NK-92 treated with Interleukin-12 subunit alpha and Interleukin-12 subunit beta, amount 100 ng/mL, for 24 hours (cell line): Measurements from ENCODE around the gene RBM19.

Experiments
- DNase-seq: peaks from one replicate; lab custom pipeline; 2025; lab: John Stamatoyannopoulos, UW

Gene RBM19

DNA sequence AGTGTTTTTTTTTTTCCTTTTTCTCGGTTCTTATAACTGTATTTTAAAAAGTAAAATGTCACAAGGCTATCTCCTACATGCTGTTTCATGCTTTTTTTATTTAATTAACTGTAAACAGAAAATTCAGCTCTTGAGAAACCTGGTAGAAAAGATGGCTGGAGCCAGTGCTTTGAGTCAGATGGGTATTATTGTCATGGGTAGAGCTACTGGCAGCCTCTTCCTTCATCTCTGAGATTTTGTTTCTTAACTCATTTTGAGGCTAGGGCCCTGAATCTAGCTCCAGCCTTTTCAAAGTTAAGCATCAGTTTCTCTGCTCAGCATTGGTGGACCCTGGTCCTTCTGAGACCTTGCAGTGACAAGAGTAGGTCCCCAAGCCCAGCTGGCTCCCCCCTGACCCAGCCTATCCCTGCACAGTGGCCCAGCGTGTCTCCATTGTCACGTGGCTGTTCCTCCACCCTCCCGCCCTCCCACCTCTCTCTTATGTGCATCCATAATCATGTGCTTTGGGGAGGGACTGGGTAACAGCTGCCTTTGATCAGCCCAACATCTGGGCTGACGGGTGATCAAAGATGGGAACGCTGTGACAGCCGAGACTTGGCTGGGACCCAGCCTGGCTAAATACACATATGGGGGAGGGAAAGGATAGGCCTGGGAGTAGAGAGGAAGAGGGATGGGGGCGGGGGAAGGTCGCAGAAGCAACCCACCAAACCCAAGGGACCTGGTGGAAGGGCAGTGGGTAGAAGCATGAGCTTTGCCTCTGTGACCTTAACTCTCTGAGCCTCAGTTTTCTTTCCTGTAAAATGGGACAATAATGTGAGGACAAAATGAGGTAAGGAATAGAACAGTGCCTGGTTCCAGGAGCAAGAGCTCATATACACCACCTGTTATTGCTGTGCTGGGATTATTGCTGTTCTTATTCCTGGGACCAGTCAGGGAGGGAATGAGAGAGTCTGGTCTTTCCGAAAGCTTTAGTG is 24.4 kb upstream of the RBM19 start:
- no peak for DNase-seq

DNA sequence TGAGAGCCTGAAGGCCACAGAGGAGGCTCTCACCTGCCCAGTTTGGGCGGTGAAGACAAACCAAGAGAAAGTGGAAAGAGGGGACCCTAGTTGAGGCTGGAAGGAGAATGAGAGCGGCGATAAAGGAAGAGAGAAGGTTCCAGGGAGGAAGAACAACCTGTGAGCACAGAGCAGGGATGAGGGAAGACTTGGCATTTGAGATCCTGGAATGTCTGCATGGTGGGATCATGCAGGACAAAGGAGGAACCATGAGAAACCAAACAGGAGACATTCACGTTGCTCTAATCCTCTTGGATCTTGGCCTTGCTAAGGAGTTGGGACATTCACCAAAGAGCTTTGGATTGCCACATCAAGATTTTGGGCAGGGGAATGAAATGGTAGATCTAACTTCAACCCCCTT is 22.9 kb upstream of the RBM19 start:
- DNase-seq: no peak

DNA sequence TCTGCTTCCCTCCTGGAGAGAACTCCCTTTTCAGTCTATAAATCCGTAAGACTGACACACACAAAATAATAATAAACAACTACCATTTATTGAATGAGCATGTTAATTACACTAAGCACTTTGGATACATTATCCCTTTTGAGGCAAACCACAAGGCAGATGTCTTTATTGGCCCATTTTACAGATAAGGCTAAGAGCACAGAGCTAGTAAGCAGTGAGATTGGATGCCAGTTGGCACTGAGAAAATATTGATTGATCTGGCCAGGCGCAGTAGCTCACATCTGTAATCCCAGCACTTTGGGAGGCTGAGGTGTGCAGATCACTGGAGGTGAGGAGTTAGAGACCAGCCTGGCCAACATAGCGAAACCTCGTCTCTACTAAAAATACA is 21.9 kb upstream of the RBM19 start:
- DNase-seq: no peak

DNA sequence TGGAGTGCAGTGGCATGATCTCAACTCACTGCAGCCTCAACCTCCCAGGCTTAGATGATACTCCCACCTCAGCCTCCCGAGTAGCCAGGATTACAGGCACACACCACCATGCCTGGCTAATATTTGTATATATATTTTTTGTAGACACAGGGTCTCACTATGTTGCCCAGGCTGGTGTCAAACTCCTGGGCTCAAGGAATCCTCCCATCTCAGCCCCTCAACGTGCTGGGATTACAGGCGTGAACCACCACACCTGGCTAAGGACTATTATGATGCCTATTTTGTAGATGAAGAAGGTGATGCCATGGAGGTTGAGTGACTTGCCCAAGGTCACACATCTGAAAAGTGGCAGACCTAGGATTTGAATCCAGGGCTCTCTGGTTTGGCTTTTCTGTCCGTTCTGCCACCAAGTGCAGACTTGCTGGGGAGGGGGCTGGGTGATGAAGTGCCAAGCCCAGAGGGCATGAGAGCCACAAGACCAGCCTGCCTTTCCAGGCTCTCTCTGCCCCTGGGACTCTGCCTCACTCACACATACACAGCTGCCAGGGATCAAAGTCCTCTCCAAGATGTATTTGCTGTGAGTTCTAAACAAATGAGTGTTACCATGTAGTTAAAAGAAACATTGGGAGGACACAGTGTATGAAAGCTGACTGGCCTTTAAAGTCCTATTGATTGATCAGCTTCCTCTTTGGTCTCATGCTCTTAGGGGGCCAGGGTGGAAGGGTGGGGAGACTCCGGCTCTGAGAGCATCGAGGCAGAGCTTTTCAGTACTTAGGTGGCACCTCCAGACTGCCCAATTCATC is 21.3 kb upstream of the RBM19 start:
- DNase-seq: no peak

DNA sequence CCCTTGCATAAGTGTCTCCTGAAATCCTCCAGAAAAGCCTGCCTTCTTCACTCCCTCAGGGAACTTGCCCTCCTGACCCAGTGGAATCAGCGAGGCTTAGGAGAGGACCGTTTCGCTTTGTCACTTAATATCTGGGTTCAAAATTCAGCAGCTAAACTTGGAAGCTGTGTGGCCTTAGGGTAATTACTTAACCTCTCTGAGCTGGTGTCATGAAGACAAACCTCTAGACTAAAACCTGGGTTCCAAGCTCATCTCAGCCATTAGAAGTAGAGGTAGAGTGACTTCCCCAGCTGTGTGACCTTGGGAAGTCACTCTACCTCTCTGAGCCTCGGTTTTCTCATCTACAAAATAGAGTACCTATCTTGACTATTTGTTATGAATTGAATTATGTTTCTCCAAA is 18.3 kb upstream of the RBM19 start:
- no peak for DNase-seq

DNA sequence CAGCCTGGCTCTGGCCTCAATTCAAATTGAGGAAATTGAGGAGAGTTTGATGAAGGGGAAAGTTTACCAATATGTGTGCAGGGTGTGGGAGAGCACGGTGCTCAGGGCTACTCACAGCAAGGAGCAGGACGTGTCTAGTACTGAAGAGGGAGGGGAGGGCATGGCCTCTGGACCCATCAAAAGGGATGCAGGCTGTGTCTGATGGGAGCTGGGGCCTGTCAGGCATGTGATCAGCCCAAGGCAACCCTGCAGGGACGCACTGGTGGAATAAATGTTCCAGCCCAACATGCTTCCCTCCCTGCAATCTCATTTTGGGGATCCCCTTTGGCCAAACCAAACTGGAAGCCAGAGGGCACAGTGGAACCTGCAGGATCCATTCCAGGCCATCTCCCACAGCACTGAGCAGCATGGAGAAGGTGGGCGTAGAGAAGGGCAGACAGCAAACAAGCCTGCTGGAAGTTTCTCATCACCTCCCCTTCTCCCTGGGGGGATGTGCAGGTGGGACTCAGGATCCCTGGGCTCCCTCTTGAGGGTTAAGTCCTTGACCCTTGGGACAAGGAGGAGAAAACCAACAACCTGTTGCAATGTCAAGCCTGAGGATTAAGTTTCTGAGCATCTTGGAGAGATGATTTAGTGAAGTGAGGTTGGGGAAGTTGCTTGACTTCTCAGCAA is 17.8 kb upstream of the RBM19 start:
- DNase-seq: no peak

DNA sequence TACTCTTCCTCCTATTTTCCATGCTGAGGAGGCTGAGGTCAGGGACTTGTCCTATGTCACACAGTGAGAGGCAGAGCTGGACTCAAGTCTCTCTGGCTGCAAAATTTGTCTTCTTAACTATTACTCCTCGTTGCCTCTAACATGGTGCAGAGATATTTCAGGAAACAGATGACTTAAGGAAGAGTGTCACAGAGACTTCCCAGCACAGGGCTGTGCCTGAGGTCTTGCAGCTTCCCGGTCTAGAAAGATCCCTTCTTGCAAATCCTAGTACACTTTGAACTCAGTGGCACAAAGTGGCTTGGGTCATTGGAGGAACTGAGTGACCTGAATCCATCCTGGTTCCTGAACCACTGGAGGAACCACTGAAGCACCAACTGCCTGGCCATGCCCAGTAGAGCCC is 17.1 kb upstream of the RBM19 start:
- no peak for DNase-seq

DNA sequence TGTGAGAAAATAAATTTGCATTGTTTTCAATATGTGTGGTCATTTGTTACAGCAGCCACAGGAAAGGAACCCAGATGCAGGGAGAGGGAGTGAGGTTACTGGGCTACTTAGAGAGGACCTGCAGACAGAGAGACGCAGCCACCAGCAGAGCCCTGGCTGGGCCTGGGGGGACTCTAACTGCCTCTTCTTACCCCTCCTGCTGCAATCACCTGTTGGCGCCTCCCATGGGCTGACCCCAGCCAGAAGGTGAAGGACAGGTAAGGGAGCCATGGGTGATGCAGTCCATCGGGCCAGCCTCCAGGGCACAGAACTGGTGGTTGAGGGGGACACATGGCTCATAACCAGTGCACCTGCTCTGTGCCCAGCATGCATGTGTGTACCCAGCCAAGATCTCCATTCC is 15.8 kb upstream of the RBM19 start:
- no peak for DNase-seq

DNA sequence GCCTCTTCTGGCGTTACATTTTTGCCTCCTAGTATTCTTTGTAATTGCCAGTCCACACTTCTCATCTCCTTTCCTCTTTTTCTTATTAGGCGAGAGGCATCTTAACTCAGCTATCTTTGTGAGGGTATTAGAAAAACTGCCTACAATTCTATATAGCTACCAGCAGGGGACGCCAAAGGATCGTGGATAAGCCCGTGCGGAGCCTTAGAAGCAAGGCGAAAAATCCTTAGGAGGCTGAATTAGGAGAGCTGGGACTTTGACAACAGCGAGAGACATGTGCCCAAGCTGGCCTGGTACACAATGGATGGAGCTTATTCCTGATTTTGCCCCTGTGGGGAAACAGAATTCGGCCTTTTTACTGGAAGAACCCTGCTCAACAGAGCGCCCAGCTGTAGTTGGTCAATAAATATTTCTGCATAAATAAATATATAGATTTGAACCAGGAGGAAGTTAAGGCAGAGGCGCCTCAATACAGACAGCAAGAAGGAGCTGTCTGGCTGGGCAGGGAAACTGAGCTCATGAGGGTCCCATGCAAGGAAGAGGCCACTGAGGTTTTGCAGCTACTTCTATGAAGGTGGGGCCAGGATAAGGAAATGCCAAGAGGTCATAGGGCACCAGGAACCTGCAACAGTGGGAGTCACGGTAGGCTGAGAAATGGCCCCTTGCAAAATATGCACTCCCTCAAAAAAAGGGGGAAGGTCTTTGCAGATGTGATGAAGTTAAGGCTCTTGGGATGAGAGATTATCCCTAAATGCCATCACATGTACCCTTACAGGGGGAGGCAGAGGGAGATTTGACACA is 14.6 kb upstream of the RBM19 start:
- DNase-seq: no peak

DNA sequence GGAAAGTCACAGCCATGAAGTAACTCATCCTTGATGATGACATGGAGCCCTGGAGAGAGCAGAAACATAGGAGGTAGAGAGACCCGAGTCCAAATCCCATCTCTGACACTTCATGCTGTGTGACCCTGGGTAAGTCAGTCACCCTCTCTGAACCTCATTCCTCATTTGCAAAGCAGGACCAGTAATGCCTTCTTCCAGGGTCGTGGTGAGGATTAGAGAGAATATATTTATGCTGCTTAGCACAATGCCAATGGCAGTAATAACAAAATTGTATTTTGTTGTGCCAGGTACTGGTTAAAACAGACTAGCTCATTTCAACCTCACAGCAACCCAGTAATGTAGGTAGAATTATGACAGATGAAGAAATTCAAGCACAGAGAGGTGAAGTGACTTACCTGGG is 13.9 kb upstream of the RBM19 start:
- no peak for DNase-seq

DNA sequence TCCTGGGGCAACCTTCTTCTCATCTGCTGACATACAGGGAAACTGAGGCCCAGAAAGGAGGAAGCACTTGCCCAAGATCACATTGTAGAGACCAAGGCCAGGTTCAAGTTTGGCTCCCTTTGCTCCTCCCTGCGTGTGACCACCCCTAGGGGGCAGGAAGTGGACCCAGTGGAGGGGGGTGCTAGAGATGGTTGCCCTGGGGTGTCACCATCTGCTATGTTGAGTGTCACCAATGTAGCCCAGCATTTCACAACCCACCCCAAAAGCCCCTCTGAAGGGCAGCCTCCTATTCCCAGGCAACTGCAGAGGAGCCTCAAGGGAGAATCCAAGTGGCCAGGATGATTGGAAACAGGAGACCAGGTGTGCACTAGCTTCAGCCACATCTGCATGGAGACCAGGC is 12.0 kb upstream of the RBM19 start:
- no peak for DNase-seq

DNA sequence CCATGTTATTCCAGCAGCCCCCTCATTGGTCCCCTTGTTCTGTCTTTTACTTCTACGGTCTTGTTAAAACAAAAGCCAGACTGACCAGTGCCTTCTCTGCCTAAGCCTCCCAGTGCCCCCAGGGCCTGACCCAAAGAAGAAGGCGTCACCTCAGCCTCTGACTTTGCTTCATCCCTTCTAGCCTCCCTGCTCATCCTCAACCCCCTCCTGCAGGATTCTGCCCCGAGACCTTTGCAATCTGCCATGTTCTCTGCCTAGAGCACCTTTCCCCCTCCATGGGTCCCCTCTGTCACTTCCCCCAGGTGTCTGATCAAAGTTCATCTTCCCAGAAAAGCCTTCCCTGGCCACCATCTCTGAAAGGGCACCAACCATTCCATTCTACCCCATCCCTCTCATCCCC is 7.9 kb upstream of the RBM19 start:
- DNase-seq: no peak

DNA sequence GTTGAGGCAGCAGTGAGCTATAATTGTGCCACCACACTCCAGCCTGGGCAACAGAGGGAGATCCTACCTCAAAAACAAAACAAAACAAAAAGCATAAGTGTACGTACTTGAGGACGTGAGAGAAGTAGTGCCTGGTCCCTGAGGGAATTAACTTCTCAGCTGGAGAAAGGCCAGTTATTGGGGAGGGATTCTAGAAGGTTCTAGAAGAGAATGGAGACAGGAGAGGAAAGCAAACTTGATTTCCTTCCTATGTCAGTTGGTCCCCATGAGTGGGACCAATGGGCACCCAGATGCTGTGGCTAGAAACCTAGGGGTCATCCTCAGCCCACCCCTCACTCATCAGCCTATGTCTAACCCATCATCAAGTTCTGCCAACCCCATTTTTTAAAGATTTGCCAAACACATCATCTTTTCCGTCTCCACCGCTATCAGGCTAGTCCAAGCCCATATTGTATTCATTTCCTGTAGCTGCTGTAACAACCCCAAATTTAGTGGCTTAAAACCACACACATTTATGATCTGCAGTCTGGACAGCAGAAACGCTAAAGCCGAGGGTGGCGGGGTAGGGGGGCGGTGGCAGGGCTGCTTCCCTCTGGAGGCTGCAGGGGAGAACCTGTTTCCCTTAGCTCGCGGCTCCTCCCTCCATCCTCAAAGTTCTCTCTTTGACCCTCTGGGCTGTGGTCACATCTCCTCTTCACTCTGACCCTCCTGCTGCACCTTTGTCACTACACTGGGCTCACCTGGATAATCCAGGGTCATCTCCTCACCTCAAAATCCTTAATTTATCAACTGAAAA is 7.2 kb upstream of the RBM19 start:
- no peak for DNase-seq

DNA sequence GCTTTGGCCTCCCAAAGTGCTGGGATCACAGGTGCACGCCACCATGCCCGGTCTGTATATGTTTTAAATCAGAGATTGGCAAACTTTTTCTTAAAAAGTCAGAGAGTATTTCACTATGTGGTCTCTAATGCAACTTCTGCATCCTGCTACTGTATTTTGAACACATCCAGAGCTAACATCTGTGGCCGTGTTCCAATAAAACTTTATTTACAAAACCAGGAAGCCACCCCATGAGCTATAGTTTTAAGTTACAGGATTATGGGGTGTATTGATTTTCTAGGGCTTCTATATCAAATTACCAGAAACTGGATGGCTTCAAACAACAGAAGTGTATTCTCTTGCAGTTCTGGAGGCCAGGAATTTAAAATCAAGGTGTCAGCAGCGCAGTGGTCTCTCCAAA is 5.3 kb upstream of the RBM19 start:
- no peak for DNase-seq

DNA sequence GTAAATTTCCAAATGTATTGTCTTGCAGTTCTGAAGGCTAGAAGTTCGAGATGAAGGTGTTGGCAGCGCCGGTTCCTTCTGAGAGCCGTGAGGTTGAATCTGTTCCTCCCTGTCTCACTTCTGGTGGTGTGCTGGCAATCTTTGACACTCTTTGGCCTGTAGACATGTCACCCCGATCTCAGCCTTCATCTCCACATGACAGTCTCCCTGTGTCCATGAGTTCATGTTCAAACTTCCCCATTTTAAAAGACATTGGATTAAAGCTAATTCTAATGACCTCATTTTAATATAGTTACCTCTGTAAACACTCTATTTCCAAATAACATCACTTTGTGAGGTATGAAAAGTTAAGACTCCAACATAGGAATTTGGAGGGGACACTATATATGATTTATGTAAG is 4.1 kb upstream of the RBM19 start:
- no peak for DNase-seq

DNA sequence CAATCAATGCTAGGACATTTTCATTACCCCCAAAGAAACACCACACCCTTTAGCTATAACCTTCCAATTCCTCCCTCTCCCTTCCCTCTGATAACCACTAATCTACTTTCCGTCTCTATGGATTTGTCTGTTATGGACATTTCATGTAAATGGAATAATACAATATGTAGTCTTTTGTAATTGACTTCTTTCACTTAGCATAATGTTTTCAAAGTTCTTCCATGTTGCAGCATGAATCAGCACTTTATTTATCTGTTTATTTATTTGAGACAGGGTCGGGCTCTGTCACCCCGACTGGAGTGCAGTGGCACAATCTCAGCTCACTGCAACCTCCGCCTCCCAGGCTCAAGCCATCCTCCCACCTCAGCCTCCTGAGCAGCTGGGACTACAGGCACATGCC is 1.2 kb upstream of the RBM19 start:
- no peak for DNase-seq

DNA sequence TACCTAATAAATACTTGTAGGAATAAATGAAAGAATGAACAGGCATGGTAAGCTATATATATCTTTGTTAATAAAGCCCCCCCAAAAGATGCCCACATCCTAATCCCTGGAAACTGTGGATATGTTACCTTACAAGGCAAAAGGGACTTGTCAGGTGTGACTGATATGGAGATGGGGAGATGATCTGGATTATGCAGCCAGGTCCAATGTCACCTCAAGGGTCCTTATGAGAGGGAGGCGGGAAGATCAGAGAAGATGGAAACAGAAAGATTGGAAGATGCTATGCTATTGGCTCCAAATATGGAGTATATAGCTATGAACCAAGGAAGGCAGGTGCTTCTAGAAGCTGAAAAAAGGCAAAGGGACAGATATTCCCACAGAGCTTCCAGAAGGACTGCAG is 3.4 kb downstream of the RBM19 start:
- no peak for DNase-seq

DNA sequence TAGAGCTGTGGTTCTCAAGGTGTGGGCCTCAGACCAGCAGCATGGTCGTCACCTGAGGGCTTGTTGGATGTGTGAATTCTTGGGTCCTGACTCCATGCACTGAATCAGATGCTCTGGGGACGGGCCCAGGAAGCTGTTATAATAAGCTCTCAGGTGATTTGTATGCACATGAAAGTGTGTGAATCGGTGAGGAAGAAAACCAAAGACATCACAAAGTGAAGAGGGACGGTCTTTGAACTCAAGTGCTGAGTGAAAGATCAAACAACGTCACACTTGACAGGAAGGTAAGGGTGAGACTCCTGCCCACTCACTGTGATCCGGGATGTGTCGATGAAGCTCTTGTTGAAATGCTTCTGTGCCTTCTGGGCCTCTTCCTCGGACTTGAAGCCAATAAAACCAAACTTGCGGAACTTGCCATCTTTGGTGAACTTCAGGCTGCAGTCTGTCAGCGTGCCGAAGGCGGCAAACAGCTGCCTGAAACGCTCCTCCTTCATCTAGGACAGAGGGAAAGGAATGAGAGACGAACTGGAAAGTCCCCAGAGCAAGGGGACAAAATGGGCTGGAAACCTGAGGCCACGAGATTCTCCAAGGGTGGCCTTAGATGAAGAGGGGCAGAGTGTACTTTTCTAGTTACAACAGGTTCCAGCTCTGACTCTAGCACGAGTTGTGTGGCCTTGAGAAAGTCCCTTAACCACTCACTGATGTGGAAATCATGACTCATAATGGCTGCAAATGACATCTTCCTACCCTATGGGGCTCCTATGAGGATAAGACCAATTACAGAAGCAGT is 4.0 kb downstream of the RBM19 start:
- peak; percentile 31 for DNase-seq

DNA sequence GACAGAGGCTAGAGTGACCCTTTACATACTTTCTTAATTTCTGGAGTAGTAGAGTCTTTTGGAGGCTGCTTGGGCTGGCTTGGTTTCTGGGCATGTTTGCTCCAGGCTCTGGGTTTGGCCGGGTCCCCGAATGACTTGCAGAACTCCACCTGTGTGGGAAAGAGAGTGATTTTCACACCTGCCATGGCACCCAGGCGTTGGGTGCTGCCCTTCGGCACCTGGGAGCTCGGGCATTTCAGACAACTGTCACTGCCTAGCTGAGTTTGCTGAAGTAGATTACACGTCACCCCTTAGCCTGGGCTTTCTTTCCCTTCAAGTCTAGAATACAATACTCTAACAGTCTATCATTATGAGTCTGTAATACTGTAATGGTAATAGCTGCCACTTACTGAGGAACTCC is 6.1 kb downstream of the RBM19 start:
- no peak for DNase-seq

DNA sequence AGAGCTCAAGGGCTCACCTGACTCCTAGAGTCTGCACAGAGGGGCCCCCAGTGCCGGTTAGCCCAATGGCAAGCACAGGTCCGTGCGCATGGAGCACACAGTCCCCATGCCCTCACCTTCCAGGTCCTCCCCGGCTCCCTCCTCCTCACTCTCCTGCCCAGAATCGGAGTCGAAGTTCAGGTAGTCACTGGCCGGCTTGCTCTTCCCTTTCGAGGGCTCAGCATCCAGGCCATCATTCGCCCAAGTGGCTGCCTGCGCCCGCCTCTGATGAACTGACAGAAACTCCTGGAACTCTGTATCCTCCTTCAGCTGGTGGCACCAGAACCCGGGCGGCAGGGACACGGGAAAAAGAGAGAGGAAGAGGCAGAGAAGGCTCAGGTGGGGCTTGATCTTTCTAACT is 7.0 kb downstream of the RBM19 start:
- DNase-seq: no peak
